NT2/D1 (cell line): ENCODE results near the gene OR2V1.
A peak's percentile ranks its signal among the peaks of the same experiment; 100 is the strongest.
"Not testable (repeated sequence)": the region's sequence is repeated elsewhere in the genome, so short reads cannot be mapped to it uniquely, and the experiment has no call there.

Source experiments
- DNase-seq: peaks from one replicate; pipeline ENCODE4 v3.0.0-alpha.2; 2011; ENCODE audit warnings: low read depth, low spot score
- H3K27me3 ChIP-seq: 2 replicates; pipeline ENCODE4 v1.6.0; 2011; ENCODE audit warnings: mild to moderate bottlenecking; ENCODE audit not compliant: insufficient read length, insufficient read depth
- H3K36me3 ChIP-seq: 2 replicates; pipeline ENCODE4 v1.6.1; 2011; ENCODE audit warnings: mild to moderate bottlenecking, low read length, mixed read lengths; ENCODE audit not compliant: insufficient read depth, insufficient read length
- H3K4me1 ChIP-seq: 2 replicates; pipeline ENCODE4 v1.5.1; 2011; ENCODE audit not compliant: insufficient read depth, insufficient read length
- H3K4me3 ChIP-seq: 2 replicates; pipeline ENCODE4 v1.5.1; 2011; ENCODE audit warnings: low read depth; ENCODE audit not compliant: insufficient read length
- H3K9ac ChIP-seq: 2 replicates; pipeline ENCODE4 v1.6.0; 2011; ENCODE audit warnings: low read depth; ENCODE audit not compliant: insufficient read length
- H3K9me3 ChIP-seq: 2 replicates; pipeline ENCODE4 v1.5.1; 2011; ENCODE audit warnings: mild to moderate bottlenecking, low read length; ENCODE audit not compliant: insufficient read depth
- SUZ12 ChIP-seq: IDR thresholded peaks from 2 replicates; pipeline ENCODE4 v1.6.1; 2011; ENCODE audit not compliant: insufficient read length, insufficient read depth; ENCODE audit errors: extremely low read depth
- YY1 ChIP-seq: IDR thresholded peaks from 2 replicates; pipeline ENCODE4 v1.6.1; 2011; ENCODE audit not compliant: insufficient read length, insufficient read depth
- ZNF274 ChIP-seq: IDR thresholded peaks from 2 replicates; pipeline ENCODE4 v1.6.1; 2011; ENCODE audit warnings: mild to moderate bottlenecking, low read depth, low read length

The OR2V1 gene

DNA sequence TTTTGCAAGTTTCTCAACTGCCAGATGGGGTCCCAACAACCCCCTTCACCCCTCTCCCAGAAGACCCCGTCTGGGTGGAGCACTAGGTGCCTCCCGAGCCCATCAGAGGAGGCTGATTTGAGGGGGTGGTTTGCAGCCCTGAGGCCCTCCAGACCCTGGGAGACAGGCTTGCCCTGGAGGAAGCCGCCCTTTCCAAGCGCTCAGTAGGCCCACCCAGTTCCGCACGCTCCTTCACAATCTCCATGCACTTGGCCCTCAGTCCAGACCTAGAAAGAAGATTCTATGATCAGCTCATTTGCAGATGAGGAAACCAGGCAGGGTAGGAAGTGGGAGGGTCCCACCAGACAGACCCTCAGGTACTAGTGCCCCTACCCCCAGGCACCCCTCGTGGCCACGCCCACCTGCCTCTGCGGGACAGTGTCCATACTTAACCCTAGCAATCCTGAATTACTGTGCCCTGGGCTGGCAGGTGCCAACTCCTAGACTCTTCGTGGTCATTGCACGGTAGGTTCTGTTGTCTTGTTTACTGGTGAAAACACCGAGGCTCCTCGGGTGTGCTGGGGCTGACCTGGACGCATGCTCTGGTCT, 22.3 kb downstream of the OR2V1 start:
- no peak overlapping the region for H3K4me3 ChIP-seq
- H3K9ac ChIP-seq: no peak overlapping the region
- TF ChIP-seq YY1: no peak
- TF ChIP-seq SUZ12: no peak
- no peak for TF ChIP-seq ZNF274
- no peak for DNase-seq
- peaks cover 7% of the 10 kb centered on the region for H3K4me1 ChIP-seq
- peaks cover 2% of the 10 kb centered on the region for H3K27me3 ChIP-seq
- H3K9me3 ChIP-seq: no peaks in the 10 kb centered on the region
- H3K36me3 ChIP-seq: no peaks in the 10 kb centered on the region

- no peak overlapping the region for H3K4me3 ChIP-seq
- peaks cover 7% of the 10 kb centered on the region for H3K4me1 ChIP-seq
- H3K36me3 ChIP-seq: no peaks in the 10 kb centered on the region
- no peaks in the 10 kb centered on the region for H3K9me3 ChIP-seq
- no peak for TF ChIP-seq SUZ12
- no peak for TF ChIP-seq YY1
- no peak for TF ChIP-seq ZNF274
- H3K27me3 ChIP-seq: peaks cover 2% of the 10 kb centered on the region
- DNase-seq: no peak
- H3K9ac ChIP-seq: no peak overlapping the region
These were observed 23.3 kb downstream of the OR2V1 start for GRCh38 chr5:181107699-181108098.

DNA sequence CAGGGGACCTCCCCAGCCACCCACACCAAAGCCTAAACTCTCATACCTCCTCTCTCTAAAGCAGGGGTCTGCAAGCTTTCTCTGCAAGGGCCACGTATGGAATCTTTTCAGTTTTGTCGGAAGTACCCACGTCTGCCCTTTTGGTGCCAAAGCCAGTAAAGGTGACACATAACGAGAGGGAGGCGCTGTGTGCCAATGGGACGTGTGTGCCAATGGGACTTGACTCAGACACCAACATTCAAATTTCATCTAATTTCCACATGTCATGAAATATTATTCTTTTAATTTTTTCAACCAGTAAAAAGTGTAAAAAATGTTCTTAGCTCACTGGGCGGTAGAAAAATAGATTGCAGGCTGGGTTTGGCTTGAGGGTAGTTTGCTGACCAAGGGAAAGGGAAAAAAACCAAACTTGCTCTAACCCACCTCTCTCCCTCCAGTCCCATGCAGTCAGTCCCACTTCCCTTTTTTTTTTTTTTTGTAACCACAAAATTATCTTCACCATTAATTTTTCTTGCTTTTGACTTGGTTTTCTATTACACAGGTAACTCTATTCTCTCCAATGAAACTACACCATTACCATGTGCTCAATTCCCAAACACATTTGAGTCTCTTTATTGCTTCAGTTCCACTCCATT, 25.5 kb downstream of the OR2V1 start:
- DNase-seq: no peak
- Histone ChIP-seq H3K36me3 (no peaks in the 10 kb centered on the region), H3K27me3 (peaks cover 2% of the 10 kb centered on the region), H3K4me3 (no peak overlapping the region), H3K9me3 (no peaks in the 10 kb centered on the region), H3K4me1 (peaks cover 7% of the 10 kb centered on the region), H3K9ac (no peak overlapping the region)
- TF ChIP-seq ZNF274: no peak
- no peak for TF ChIP-seq SUZ12
- TF ChIP-seq YY1: no peak

DNA sequence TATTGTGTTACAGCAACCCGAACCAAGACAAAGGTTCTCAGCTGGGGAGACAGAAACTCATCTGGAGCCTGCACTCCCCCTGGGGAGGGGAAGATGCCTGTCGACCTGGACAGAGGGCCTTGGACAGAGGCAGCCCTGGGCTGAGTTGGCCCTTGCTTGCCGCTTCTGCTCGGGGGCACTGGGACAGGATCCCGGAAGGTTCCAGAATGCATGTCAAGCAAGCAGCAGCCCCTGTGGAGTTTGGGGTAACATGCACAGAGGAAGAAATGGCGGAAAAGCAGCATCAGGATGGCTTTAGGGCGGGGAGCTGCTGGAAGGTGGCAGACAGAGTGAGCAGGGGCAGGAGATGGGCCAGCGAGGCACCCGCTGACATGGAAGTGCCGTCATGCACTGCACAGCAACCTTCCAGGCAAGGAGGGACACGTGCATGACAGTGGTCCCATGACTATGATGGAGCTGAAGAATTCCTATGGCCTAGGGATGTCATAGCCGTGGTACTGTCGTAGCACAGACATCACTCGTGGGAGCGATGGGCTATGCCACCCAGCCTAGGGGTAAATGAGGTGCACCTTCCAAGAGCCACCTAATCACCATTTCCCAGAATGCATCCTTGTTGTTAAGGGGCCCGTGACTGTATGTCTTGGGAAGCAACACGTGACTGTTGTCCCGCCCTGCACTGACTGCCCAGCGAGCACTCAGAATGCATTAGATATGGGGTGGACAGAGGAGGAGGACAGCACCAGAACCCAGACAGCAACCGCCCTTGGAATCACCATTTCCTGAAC, 26.2 kb downstream of the OR2V1 start:
- DNase-seq, H3K4me1 ChIP-seq: not testable (repeated sequence)

GRCh38 chr5:181104259-181104568, 26.8 kb downstream of the OR2V1 start:
- H3K27me3 ChIP-seq, H3K4me3 ChIP-seq, H3K4me1 ChIP-seq, H3K9me3 ChIP-seq, H3K36me3 ChIP-seq, H3K9ac ChIP-seq, DNase-seq: not testable (repeated sequence)

More for the DNA sequence above, 26.2 kb downstream of the OR2V1 start:
- not testable (repeated sequence) for H3K27me3 ChIP-seq, H3K9ac ChIP-seq, H3K9me3 ChIP-seq, H3K4me3 ChIP-seq, H3K36me3 ChIP-seq

GRCh38 chr5:181101930-181102674, 28.9 kb downstream of the OR2V1 start:
- H3K9me3 ChIP-seq, H3K27me3 ChIP-seq, H3K36me3 ChIP-seq, H3K9ac ChIP-seq, DNase-seq, H3K4me3 ChIP-seq, H3K4me1 ChIP-seq: not testable (repeated sequence)

GRCh38 chr5:181101030-181101641, 29.8 kb downstream of the OR2V1 start:
- H3K4me1 ChIP-seq, DNase-seq, H3K27me3 ChIP-seq, H3K9ac ChIP-seq, H3K9me3 ChIP-seq, H3K36me3 ChIP-seq: not testable (repeated sequence)
- peak overlapping the region; percentile 28 for H3K4me3 ChIP-seq
